Thymus (tissue), 11 donors: ENCODE results near the gene SYPL1. TPM values are rescaled to one million over a fixed set of nuclear protein-coding genes. Genes with fewer than 3 reads are reported as not detected.

Experiments used
- DNase-seq, 9 donors: peaks; one replicate each; pipeline ENCODE4 v3.0.0-alpha.2; 2013; ENCODE audit warnings: low spot score in 9 of 9, low read depth in 6 of 9, missing footprints in 1 of 9
- H3K27ac ChIP-seq, 2 donors: one replicate each; pipeline ENCODE4 v1.5.1; 2013; ENCODE audit warnings: control low read depth in 1 of 2, low read depth in 1 of 2, low read length in 1 of 2, mild to moderate bottlenecking in 1 of 2, moderate library complexity in 1 of 2
- H3K27me3 ChIP-seq, 2 donors: one replicate each; pipeline ENCODE4 v1.5.1; 2013; ENCODE audit warnings: low read length in 1 of 2; ENCODE audit not compliant: control insufficient read depth in 2 of 2, insufficient read depth in 1 of 2
- H3K36me3 ChIP-seq, 2 donors: one replicate each; pipeline ENCODE4 v1.5.1; 2013; ENCODE audit warnings: low read length in 1 of 2, mild to moderate bottlenecking in 1 of 2, moderate library complexity in 1 of 2; ENCODE audit not compliant: control insufficient read depth in 2 of 2, insufficient read depth in 2 of 2
- H3K4me1 ChIP-seq, 2 donors: one replicate each; pipeline ENCODE4 v1.5.1; 2013; ENCODE audit warnings: low read length in 2 of 2; ENCODE audit not compliant: control insufficient read depth in 2 of 2, insufficient read depth in 2 of 2
- H3K4me3 ChIP-seq, 2 donors: one replicate each; pipeline ENCODE4 v1.5.1; 2013; ENCODE audit warnings: low read length in 2 of 2, control low read depth in 1 of 2, mild to moderate bottlenecking in 1 of 2
- H3K9me3 ChIP-seq, 2 donors: one replicate each; pipeline ENCODE4 v1.5.1; 2013; ENCODE audit warnings: low read length in 1 of 2, mild to moderate bottlenecking in 1 of 2; ENCODE audit not compliant: control insufficient read depth in 2 of 2, insufficient read depth in 1 of 2
- WGBS: extraction: QIAGEN DNeasy Blood & Tissue Kit; methylation state at CpG from one replicate; pipeline ENCODE4 v1.1.7; 2013; 5-methylcytosine and 5-hydroxymethylcytosine counted together
- polyA plus RNA-seq: library from polyadenylated mRNA; stranded (reverse); fragments of 200-250 nt; gene quantifications from one replicate; pipeline ENCODE4 v1.2.3, GENCODE V29; 2013
- total RNA-seq: library from RNA; stranded (reverse); fragments of 120-200 nt; gene quantifications from one replicate; pipeline ENCODE4 v1.2.4, GENCODE V29; 2013
- donor health status: healthy.

Gene SYPL1
- total and polyA plus RNA-seq, 2 donors, result 22.4 to 77.0 TPM

GRCh38 chr7:106068538-106068961 lies 43.6 kb downstream of the SYPL1 start:
- WGBS, result 94% methylated on average over 4 of the region's 4 CpGs
- Histone ChIP-seq H3K4me1 (peaks cover 45 to 82% of the 10 kb centered on the region in 2 donors), H3K36me3 (no peaks in the 10 kb centered on the region), H3K9me3 (no peaks in the 10 kb centered on the region), H3K27ac (no peak overlapping the region), H3K4me3 (no peak overlapping the region), H3K27me3 (no peaks in the 10 kb centered on the region)
- peak in 1 of 9 donors; percentile 27 for DNase-seq

GRCh38 chr7:106067678-106068077 lies 44.4 kb downstream of the SYPL1 start:
- no peak overlapping the region for H3K4me3 ChIP-seq
- over 99% methylated on average over 3 of the region's 3 CpGs for WGBS
- no peaks in the 10 kb centered on the region for H3K27me3 ChIP-seq
- H3K4me1 ChIP-seq, result peaks cover 47 to 82% of the 10 kb centered on the region in 2 donors
- no peaks in the 10 kb centered on the region for H3K36me3 ChIP-seq
- no peaks in the 10 kb centered on the region for H3K9me3 ChIP-seq
- H3K27ac ChIP-seq, result no peak overlapping the region
- no peak for DNase-seq

DNA sequence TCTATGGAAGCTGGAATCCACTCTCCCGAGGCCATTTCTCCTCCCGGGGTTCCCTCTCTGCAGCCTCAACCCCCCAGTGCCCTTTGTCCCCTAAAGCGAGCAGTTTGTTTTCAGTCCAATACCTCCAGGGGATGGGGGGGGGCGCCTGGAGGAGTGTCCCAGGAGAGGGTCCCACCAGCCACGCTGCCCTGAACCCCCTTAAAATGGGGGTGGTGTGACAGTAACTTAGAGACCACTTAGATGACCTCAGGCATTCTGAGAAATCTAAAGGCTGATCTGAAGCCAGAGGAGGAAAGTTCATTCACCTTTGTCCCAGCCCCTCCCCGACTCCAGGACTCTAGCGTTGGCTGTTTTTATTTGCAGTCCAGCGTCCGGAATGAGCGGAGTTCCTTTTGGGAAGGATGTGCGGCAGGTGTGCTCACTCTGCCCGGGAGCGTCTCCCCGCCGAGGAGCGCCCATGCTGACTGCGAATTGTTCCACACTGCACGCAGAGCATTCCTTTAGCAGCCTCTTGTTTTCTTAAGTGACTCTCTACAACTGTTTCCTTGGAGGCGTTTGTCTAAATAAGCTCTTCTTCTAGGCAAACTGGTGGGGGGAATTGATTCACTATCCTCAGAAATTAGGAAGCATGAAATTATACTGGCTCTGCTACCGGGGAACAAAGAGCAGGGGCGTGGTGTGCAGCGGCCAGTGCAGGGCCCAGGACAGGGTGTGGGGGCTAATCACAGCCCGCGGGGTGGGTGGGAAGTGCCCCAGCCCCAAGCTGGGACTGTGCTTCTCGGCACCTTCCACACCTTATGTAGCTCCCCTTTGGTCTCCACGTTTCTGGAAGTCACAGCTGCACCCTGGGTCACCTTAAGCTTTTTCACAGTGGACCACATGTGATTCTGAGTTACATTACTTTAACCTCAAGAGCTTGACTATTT lies 46.3 kb downstream of the SYPL1 start:
- H3K27me3 ChIP-seq, result no peaks in the 10 kb centered on the region
- peak overlapping the region; percentile 48 to 67 for H3K27ac ChIP-seq
- H3K4me3 ChIP-seq, result no peak overlapping the region
- no peaks in the 10 kb centered on the region for H3K36me3 ChIP-seq
- no peaks in the 10 kb centered on the region for H3K9me3 ChIP-seq
- peaks cover 33 to 74% of the 10 kb centered on the region in 2 donors for H3K4me1 ChIP-seq
- 91% methylated on average over 26 of the region's 26 CpGs for WGBS
- no peak for DNase-seq

GRCh38 chr7:106064771-106065574 lies 47.1 kb downstream of the SYPL1 start:
- Histone ChIP-seq H3K4me1 (peaks cover 24 to 65% of the 10 kb centered on the region in 2 donors), H3K36me3 (no peaks in the 10 kb centered on the region), H3K4me3 (no peak overlapping the region), H3K27ac (peak overlapping the region; percentile 48 to 67), H3K9me3 (peaks cover 0 to 3% of the 10 kb centered on the region in 2 donors), H3K27me3 (no peaks in the 10 kb centered on the region)
- WGBS, result 91% methylated on average over 14 of the region's 14 CpGs
- DNase-seq, result no peak

DNA sequence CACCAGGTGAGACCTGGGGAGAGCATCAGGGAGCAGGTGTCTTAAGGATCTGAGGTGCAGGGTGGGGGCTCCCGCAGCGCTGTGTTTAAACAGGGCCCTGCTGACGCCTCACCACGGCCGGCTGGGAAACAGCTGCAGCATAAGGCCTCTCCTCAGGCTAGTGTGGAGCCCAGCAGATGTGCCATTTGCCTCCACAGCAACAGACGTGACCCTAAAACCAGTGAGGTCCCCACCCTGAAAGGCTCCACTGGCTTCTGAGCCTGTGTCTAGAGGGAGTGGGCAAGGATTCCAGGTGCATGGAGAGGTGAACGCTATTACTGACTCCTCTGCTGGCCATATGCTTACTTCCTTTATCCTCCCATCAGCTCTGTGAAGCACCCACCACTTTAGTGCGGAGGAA lies 47.8 kb downstream of the SYPL1 start:
- Histone ChIP-seq H3K27ac (peak overlapping the region; percentile 39 to 40), H3K4me1 (peaks cover 22 to 59% of the 10 kb centered on the region in 2 donors), H3K36me3 (no peaks in the 10 kb centered on the region), H3K9me3 (peaks cover 0 to 5% of the 10 kb centered on the region in 2 donors), H3K4me3 (no peak overlapping the region), H3K27me3 (no peaks in the 10 kb centered on the region)
- DNase-seq, result peak in 2 of 9 donors; percentile 47 to 63
- 30% methylated on average over 8 of the region's 8 CpGs for WGBS

GRCh38 chr7:106063692-106064091 lies 48.4 kb downstream of the SYPL1 start:
- H3K9me3 ChIP-seq, result peaks cover 0 to 5% of the 10 kb centered on the region in 2 donors
- no peak overlapping the region for H3K4me3 ChIP-seq
- H3K4me1 ChIP-seq, result peaks cover 20 to 57% of the 10 kb centered on the region in 2 donors
- no peaks in the 10 kb centered on the region for H3K36me3 ChIP-seq
- no peaks in the 10 kb centered on the region for H3K27me3 ChIP-seq
- WGBS, result 99% methylated on average over 2 of the region's 2 CpGs
- H3K27ac ChIP-seq, result peak overlapping the region in 1 of 2 donors; percentile 9
- no peak for DNase-seq

GRCh38 chr7:106063024-106063423 lies 49.1 kb downstream of the SYPL1 start:
- no peak for DNase-seq
- H3K4me3 ChIP-seq, result no peak overlapping the region
- no peak overlapping the region for H3K27ac ChIP-seq
- 69% methylated on average over 6 of the region's 6 CpGs for WGBS
- peaks cover 15 to 57% of the 10 kb centered on the region in 2 donors for H3K4me1 ChIP-seq
- no peaks in the 10 kb centered on the region for H3K27me3 ChIP-seq
- H3K36me3 ChIP-seq, result no peaks in the 10 kb centered on the region
- peaks cover 0 to 5% of the 10 kb centered on the region in 2 donors for H3K9me3 ChIP-seq

DNA sequence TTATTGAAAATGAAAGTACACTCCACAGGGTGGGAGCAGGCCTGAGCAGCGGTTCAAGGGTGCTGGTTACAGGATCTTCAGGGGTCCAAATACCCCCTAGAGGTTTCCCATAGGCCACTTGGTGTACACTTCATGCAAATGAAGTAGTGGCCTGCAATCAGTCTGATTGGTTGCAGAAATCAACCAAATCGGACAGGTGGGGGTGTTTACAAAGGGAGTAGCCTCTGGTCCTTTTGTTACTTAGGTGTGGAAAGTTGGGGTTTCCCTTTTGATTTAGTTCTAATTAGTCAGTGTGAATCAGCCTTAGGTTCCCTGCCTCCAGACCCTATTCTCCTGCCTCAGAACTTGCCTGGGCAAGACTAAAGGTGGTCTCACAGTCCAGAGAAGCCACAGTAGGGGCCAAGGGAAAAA lies 49.6 kb downstream of the SYPL1 start:
- H3K27ac ChIP-seq, result no peak overlapping the region
- no peaks in the 10 kb centered on the region for H3K27me3 ChIP-seq

DNA sequence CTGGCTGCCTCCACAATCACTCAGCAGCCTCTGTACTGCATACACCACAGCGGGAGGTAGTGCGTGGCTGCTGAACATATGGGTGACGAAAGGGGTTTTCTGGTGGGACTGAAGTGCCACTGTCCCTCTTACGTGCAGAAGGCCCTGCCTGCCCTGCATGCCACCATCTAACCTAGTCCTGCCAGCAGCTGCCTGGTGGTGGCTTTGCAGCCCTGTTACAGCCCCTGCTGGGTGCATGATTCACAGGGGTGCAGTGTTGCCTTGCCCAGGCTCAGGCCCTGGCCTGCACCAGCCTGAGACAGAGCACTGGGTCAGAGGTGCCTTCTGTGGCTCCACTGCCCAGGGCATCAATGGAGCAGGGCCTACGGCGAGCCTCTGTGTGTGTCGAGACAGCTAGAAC lies 50.1 kb downstream of the SYPL1 start:
- WGBS, result 99% methylated on average over 7 of the region's 7 CpGs
- no peak overlapping the region for H3K4me3 ChIP-seq
- no peaks in the 10 kb centered on the region for H3K27me3 ChIP-seq
- no peak overlapping the region for H3K27ac ChIP-seq
- H3K36me3 ChIP-seq, result no peaks in the 10 kb centered on the region
- H3K4me1 ChIP-seq, result peaks cover 20 to 65% of the 10 kb centered on the region in 2 donors
- no peak for DNase-seq
- peaks cover 0 to 5% of the 10 kb centered on the region in 2 donors for H3K9me3 ChIP-seq

More for the DNA sequence above, 49.6 kb downstream of the SYPL1 start:
- peaks cover 0 to 5% of the 10 kb centered on the region in 2 donors for H3K9me3 ChIP-seq
- DNase-seq, result no peak
- WGBS, result 93% methylated on average over 2 of the region's 2 CpGs
- no peak overlapping the region for H3K4me3 ChIP-seq
- H3K36me3 ChIP-seq, result no peaks in the 10 kb centered on the region
- H3K4me1 ChIP-seq, result peaks cover 17 to 60% of the 10 kb centered on the region in 2 donors
